ENCODE measurements around the gene RAPGEF6. TPM values are rescaled to one million over a fixed set of nuclear protein-coding genes. Genes with fewer than 3 reads are reported as not detected.

Gene RAPGEF6
- total RNA-seq, 3 donors from 2014 or later = 23.6 to 26.8 (median 26.6) TPM

DNA sequence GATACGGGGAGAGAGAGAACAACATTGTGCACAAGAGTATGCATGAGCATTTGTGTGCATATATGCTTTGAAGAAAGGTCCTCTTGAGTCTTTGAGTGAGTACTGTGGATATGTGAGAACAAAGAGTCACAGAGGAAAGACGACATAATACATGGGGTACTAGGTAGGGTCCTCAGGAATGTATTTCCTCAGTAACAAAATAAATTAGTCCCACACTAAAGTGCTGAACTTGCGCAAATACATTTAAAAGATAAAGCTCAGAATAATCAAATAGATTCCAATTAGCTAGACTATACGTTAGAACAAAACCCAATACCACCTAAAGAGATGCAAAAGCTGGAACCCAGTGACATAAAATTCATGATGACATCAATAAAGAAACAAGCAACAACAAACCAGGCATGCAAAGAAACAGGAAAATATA lies 70.8 kb downstream of the RAPGEF6 start:
- DNase-seq = no peak
- H3K4me3 Mint-ChIP-seq = no peak overlapping the region
- peaks cover 40% of the 10 kb centered on the region for H3K4me1 Mint-ChIP-seq (ENCODE audit: low read depth)
- H3K27me3 Mint-ChIP-seq (ENCODE audit: low read depth) = no peaks in the 10 kb centered on the region
- H3K9me3 Mint-ChIP-seq = no peaks in the 10 kb centered on the region
- no peak for ATAC-seq
- peaks cover 16% of the 10 kb centered on the region for H3K36me3 Mint-ChIP-seq (ENCODE audit: insufficient read depth)

DNA sequence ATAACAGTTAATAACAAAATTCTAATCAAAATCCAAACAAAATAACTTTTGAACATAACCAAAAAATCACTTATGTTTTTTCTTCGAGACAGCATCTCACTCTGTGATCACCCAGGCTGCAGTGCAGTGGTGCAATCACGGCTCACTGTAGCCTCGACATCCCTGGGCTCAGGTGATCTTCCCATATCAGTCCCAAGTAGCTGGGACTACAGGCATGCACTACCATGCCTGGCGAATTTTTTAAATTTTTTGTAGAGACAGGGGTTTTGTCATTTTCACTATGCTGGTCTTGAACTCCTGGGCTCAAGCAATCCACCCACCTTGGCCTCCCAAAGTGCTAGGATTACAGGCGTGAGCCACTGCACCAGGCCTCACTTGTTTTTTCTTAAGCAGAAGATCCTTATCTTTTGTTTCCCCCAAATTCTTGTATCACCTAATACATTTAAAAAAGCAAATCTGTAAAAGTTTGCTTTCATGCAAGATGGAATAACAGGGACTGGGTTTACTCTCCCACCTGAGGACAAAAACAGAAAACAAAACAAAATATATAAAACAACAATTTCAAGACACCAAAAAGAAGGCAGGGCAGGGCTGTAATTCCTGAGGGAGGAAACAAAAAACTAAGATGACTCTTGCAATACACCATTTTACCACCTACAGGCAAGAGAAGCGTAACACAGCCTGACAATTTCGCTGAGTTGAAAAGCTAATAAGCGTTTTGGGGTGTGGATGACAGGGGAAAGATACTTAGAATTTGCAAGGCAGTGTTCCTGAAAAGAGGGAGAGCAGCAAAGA lies 71.4 kb downstream of the RAPGEF6 start:
- Mint-ChIP-seq H3K4me3 (no peak overlapping the region), H3K36me3 (ENCODE audit: insufficient read depth) (peaks cover 16% of the 10 kb centered on the region), H3K9me3 (no peaks in the 10 kb centered on the region), H3K27me3 (ENCODE audit: low read depth) (no peaks in the 10 kb centered on the region), H3K4me1 (ENCODE audit: low read depth) (peaks cover 37% of the 10 kb centered on the region)
- DNase-seq = no peak
- ATAC-seq = no peak

DNA sequence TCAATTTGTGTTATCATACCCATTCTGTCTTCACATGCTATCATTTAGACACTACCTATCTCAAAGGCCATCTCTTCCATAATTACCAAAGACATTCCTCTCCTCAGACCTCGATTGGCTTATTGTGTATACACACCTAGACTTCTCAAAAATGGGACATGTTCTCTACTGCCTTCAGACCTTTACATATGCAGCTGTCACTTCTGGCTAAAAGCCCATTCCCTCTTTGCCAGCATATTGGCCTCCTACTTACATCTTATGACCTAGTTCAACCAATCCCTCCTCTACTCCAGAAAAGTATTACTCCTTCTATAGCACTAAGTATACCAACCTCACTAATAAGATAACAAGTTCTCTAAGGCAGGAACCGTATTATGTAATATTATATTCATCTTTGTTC lies 84.4 kb downstream of the RAPGEF6 start:
- DNase-seq (no peak), ATAC-seq (no peak)
- peaks cover 69% of the 10 kb centered on the region for H3K4me1 Mint-ChIP-seq (ENCODE audit: low read depth)
- H3K4me3 Mint-ChIP-seq = no peak overlapping the region
- H3K36me3 Mint-ChIP-seq (ENCODE audit: insufficient read depth) = peaks cover 37% of the 10 kb centered on the region
- no peaks in the 10 kb centered on the region for H3K27me3 Mint-ChIP-seq (ENCODE audit: low read depth)
- H3K9me3 Mint-ChIP-seq = no peaks in the 10 kb centered on the region

DNA sequence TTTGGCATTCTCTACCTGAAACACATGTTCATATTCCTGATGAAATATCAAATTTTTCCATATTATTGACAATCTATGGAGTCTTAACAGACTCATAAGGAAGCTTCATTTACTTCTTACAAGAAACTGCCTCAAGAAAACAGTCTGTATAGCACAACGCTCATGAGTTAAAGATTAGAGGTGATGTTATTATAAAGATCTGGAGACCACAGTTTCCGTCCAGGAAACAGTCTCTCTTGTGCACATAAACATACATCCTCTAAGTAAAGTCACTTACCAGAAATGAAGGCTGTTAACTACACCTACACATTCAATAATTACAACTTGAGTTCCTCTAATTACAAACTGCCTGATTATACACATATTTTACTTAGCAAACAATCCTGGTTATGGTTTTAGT lies 86.9 kb downstream of the RAPGEF6 start:
- H3K4me1 Mint-ChIP-seq (ENCODE audit: low read depth) = peaks cover 77% of the 10 kb centered on the region
- DNase-seq = no peak
- peak overlapping the region; percentile 90 for H3K4me3 Mint-ChIP-seq

DNA sequence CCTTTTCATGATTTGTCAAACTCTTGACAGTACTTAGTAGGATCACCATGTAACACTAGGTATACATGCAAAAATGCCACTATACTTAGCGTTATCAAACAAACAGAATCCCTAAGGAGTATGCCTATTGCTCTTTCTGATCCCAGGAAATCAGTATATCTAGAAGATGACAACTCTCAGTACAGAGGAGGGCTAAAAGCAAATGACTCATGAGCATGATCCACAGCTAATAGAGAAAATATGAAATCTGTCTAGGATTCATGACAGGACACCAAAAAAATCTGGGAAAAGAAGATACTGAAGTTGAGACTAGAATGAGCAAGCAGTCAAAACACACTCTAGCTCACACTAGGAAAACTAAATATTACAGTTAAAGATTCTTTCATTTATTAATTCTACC lies 89.2 kb downstream of the RAPGEF6 start:
- H3K4me1 Mint-ChIP-seq (ENCODE audit: low read depth) = peaks cover 79% of the 10 kb centered on the region
- DNase-seq (no peak), ATAC-seq (no peak)
- no peaks in the 10 kb centered on the region for H3K9me3 Mint-ChIP-seq
- no peaks in the 10 kb centered on the region for H3K27me3 Mint-ChIP-seq (ENCODE audit: low read depth)
- peak overlapping the region; percentile 90 for H3K4me3 Mint-ChIP-seq
- peaks cover 38% of the 10 kb centered on the region for H3K36me3 Mint-ChIP-seq (ENCODE audit: insufficient read depth)

More for the DNA sequence above, 86.9 kb downstream of the RAPGEF6 start:
- peaks cover 37% of the 10 kb centered on the region for H3K36me3 Mint-ChIP-seq (ENCODE audit: insufficient read depth)
- peak; percentile 89 to 92 for ATAC-seq
- H3K27me3 Mint-ChIP-seq (ENCODE audit: low read depth) = no peaks in the 10 kb centered on the region
- H3K9me3 Mint-ChIP-seq = no peaks in the 10 kb centered on the region

DNA sequence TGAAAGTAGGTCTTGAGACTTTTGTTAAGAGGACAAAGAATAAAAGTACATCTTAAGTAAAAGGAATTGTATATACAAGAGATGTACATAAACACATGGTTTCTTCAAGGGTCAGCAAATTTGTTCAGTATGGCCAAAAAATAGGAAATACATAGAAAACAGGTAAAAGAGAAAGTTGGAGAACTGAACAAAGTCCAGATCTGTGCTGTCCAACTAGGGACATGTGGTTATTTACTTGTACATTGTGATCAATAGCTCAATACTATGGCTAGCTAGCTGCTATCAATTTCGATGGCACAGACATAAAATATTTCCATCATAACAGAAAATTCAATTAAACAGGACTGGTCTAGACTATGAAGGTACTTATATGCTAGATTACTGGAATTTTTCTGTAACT lies 92.3 kb downstream of the RAPGEF6 start:
- no peak overlapping the region for H3K4me3 Mint-ChIP-seq
- H3K27me3 Mint-ChIP-seq (ENCODE audit: low read depth) = no peaks in the 10 kb centered on the region
- H3K36me3 Mint-ChIP-seq (ENCODE audit: insufficient read depth) = peaks cover 41% of the 10 kb centered on the region
- DNase-seq (no peak), ATAC-seq (no peak)
- H3K4me1 Mint-ChIP-seq (ENCODE audit: low read depth) = peaks cover 81% of the 10 kb centered on the region
- no peaks in the 10 kb centered on the region for H3K9me3 Mint-ChIP-seq

DNA sequence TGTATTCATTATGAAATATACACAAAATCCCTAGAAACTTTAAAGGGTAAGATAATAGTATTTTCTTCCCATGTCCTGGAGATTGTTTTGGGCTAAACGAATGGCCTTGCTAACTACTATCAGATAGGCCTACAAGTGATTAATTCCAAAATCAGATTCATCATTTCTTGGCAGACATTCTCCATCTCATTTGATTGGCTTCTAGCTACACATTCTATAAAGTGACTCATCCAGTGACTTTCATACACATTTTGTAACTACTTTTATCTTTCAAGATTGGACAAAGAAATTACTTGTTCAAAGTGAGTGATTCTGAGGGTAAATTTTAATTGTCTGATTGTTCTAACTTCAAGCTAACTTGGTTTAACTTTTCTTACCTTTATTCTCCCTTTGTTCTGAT lies 93.3 kb downstream of the RAPGEF6 start:
- ATAC-seq (peak; percentile 60 to 77), DNase-seq (no peak)
- no peak overlapping the region for H3K4me3 Mint-ChIP-seq
- no peaks in the 10 kb centered on the region for H3K9me3 Mint-ChIP-seq
- peaks cover 82% of the 10 kb centered on the region for H3K4me1 Mint-ChIP-seq (ENCODE audit: low read depth)
- H3K36me3 Mint-ChIP-seq (ENCODE audit: insufficient read depth) = peaks cover 40% of the 10 kb centered on the region
- no peaks in the 10 kb centered on the region for H3K27me3 Mint-ChIP-seq (ENCODE audit: low read depth)

DNA sequence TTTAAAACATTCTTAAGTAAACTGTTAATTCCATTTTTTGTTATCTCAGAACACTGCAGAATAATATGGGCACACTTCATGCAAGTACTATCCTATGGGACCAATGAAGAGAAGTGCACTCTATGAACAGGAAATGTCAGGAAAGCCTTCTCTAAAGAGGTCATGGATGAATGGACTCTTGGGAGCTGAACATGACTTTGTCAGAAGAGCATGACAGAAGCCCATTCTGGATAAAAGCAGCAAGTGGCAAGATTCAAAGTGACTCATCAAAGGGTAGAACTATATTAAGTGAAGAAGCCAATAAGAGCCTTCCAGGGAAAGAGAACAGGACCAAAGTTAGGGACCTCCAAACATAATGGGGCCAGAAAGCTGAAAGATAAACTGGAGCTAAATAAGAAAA lies 94.0 kb downstream of the RAPGEF6 start:
- Mint-ChIP-seq H3K4me1 (ENCODE audit: low read depth) (peaks cover 87% of the 10 kb centered on the region), H3K9me3 (no peaks in the 10 kb centered on the region), H3K27me3 (ENCODE audit: low read depth) (no peaks in the 10 kb centered on the region), H3K4me3 (no peak overlapping the region), H3K36me3 (ENCODE audit: insufficient read depth) (peaks cover 44% of the 10 kb centered on the region)
- DNase-seq = no peak
- ATAC-seq = no peak

DNA sequence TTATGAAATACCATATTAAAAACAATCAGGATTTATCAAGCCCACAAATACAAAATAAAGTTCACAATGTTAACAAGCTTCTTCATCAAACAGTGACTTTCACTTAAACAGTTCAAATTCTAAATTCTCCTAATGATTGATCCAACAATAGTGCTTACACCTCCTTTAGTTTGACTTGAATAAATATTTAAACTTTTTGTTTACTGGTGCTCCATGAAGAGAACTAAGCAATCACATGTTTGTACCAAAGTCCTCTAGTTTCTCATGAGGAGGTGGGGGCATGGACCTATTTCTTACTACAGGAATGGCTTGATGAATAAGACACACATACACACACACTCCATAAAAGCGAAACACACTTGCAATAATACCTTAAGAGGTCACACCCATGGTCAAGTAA lies 95.8 kb downstream of the RAPGEF6 start:
- Mint-ChIP-seq H3K36me3 (ENCODE audit: insufficient read depth) (peaks cover 39% of the 10 kb centered on the region), H3K4me3 (no peak overlapping the region), H3K4me1 (ENCODE audit: low read depth) (peaks cover 85% of the 10 kb centered on the region), H3K27me3 (ENCODE audit: low read depth) (no peaks in the 10 kb centered on the region), H3K9me3 (no peaks in the 10 kb centered on the region)
- DNase-seq (no peak), ATAC-seq (no peak)

DNA sequence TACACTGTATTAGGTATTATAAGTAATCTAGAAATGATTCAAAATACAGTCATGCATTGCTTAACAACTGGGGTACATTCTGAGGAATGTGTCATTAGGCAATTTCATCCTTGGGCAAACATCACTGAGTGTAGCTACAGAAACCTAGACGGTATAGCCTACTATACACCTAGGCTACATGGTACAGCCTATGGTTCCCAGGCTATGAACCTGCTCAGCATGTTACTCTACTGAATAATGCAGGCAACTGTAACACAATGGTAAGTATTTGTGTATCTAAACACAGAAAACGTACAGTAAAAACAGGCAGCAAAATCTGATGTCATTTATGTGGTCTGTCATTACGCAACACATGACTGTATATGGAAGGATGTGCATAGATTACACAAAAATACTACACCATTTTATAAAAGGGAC lies 96.8 kb downstream of the RAPGEF6 start:
- DNase-seq (no peak), ATAC-seq (peak; percentile 82)
- Mint-ChIP-seq H3K36me3 (ENCODE audit: insufficient read depth) (peaks cover 30% of the 10 kb centered on the region), H3K27me3 (ENCODE audit: low read depth) (no peaks in the 10 kb centered on the region), H3K4me1 (ENCODE audit: low read depth) (peaks cover 88% of the 10 kb centered on the region), H3K4me3 (no peak overlapping the region), H3K9me3 (no peaks in the 10 kb centered on the region)

DNA sequence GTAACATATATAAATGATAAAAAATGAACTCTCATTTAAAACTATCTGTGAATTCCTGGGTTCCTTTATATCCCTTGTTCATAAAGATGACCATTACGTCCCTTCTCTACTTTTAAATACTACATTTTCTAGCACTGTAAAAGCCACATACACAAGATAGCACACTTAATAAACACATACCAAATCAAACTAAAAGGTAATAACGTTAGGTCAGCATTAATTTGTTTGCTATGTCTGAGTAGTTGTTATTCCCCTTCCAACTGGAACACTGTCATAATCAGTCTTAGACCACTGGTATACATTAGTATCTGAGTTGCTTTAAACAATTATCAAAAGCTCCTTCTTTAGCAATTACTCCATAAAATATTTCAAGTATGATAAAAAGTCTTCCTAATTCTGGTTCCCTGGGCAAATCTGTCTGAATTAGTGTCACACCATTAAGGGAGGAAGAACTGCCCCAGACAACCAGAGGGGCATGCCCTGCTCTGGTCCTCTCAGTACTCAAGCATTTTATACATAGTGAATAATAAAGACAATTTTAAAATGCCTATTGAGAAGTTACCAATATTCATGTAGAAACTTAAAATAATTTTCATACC lies 98.1 kb downstream of the RAPGEF6 start:
- no peak for DNase-seq
- no peaks in the 10 kb centered on the region for H3K27me3 Mint-ChIP-seq (ENCODE audit: low read depth)
- no peaks in the 10 kb centered on the region for H3K9me3 Mint-ChIP-seq
- H3K4me3 Mint-ChIP-seq = peak overlapping the region; percentile 47
- H3K36me3 Mint-ChIP-seq (ENCODE audit: insufficient read depth) = peaks cover 26% of the 10 kb centered on the region
- H3K4me1 Mint-ChIP-seq (ENCODE audit: low read depth) = peaks cover 88% of the 10 kb centered on the region
- ATAC-seq = no peak

DNA sequence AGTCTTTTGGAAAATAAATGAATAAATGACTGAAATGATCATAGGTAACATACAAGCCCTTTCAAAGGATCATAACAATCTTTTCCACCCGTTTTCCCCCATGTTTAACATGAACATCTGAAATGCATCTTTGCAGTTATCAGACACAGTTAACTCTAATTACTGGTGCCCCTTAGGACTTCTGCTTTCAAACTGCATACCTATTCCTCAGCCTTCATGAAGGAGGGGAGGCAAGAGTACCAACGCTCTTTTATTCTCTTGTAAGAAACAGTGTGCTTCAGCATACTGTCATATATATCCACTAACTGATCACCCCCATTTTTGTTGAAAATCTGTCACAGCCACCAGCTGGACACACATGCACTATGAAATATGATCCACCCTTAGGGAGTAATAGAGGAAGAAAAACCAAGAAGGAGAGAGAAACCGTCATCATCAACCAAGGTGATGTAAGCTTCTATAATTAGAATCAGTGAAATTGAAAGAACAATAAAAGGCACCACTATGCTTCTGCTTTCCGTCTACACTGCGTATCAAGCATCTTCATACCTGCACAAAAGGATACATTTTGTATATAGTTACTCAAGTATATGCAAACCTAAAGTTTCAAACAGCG lies 98.7 kb downstream of the RAPGEF6 start:
- no peaks in the 10 kb centered on the region for H3K9me3 Mint-ChIP-seq
- peak; percentile 44 to 62 for ATAC-seq
- H3K27me3 Mint-ChIP-seq (ENCODE audit: low read depth) = no peaks in the 10 kb centered on the region
- peak overlapping the region; percentile 39 for H3K4me3 Mint-ChIP-seq
- DNase-seq = no peak
- H3K4me1 Mint-ChIP-seq (ENCODE audit: low read depth) = peaks cover 84% of the 10 kb centered on the region
- H3K36me3 Mint-ChIP-seq (ENCODE audit: insufficient read depth) = peaks cover 25% of the 10 kb centered on the region

DNA sequence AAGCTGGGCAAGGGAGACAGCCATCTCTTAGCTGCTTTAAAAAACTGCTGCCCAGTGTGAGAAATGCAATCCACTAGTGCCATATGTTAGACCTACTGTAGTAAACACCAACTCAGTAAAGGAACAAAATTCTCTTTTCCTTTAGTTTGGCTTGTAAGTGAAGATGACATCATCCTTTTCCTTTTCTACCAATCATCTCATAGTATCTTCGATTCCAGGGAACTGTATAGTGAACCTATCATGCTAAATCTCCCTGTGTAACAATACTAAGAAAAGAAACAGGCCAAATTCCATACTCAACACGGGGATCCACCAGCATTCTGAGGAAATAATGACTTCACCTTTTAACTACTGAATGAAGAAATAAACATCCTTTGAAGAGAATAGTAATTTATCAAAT lies 100.1 kb downstream of the RAPGEF6 start:
- H3K9me3 Mint-ChIP-seq = no peaks in the 10 kb centered on the region
- H3K27me3 Mint-ChIP-seq (ENCODE audit: low read depth) = no peaks in the 10 kb centered on the region
- peaks cover 19% of the 10 kb centered on the region for H3K36me3 Mint-ChIP-seq (ENCODE audit: insufficient read depth)
- DNase-seq = no peak
- peaks cover 81% of the 10 kb centered on the region for H3K4me1 Mint-ChIP-seq (ENCODE audit: low read depth)
- no peak for ATAC-seq
- peak overlapping the region; percentile 30 for H3K4me3 Mint-ChIP-seq

DNA sequence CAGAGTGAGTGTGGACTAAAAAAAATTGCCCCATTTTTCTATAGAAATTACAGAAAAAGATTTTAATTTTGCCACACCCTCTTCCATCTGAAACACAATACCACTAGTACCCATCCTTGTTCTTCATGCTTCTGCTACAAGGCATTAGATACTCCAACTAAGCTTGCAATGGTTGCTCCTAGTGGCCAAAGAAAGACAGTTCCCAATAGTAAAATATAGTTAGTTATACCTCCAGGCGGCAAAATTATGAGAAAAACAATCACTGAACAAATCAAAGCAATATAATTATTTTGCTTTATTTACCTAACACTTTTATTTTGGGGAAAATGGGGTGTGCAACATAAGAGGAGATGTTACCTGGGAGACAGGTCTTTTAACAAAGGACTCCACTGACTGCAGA lies 101.2 kb downstream of the RAPGEF6 start:
- no peak for DNase-seq
- H3K27me3 Mint-ChIP-seq (ENCODE audit: low read depth) = no peaks in the 10 kb centered on the region
- peaks cover 16% of the 10 kb centered on the region for H3K36me3 Mint-ChIP-seq (ENCODE audit: insufficient read depth)
- H3K4me3 Mint-ChIP-seq = no peak overlapping the region
- peaks cover 80% of the 10 kb centered on the region for H3K4me1 Mint-ChIP-seq (ENCODE audit: low read depth)
- no peak for ATAC-seq
- no peaks in the 10 kb centered on the region for H3K9me3 Mint-ChIP-seq

All from activated T-cell treated with anti-CD3 and anti-CD28 coated beads, Interleukin-2, amount 50 U/mL, for 4 hours (primary cell).